Measurements from ENCODE around the gene CHCHD6.

CHCHD6 gene

GRCh38 chr3:126867863-126868200 lies 163.8 kb downstream of the CHCHD6 start:
- Histone ChIP-seq H3K23ac (ENCODE audit: low read depth, low read length, poor library complexity) (no peak overlapping the region), H3K18ac (ENCODE audit: low read length) (no peak overlapping the region), H3K4me3 (ENCODE audit: low read length in 2 of 2) (no peak overlapping the region), H2BK12ac (ENCODE audit: low read length) (no peak overlapping the region), H4K8ac (ENCODE audit: low read depth, low read length) (no peak overlapping the region), H3K36me3 (replicated peaks in 1 of 2; ENCODE audit: control insufficient read depth in 2 of 2, insufficient read depth in 2 of 2, low read length in 2 of 2) (peaks cover 0 to 2% of the 10 kb centered on the region in 2 donors), H4K91ac (ENCODE audit: low read depth, low read length, poor library complexity) (no peak overlapping the region), H3K4ac (ENCODE audit: low read length) (no peak overlapping the region), H2BK15ac (ENCODE audit: low read length) (no peak overlapping the region), H2BK5ac (ENCODE audit: low read length) (no peak overlapping the region), H3K14ac (ENCODE audit: low read length) (no peak overlapping the region), H3K9me3 (replicated peaks in 1 of 2; ENCODE audit: control insufficient read depth in 2 of 2, insufficient read depth in 1 of 2, low read depth in 1 of 2, low read length in 2 of 2) (peaks cover 0 to 4% of the 10 kb centered on the region in 2 donors), H2BK120ac (ENCODE audit: low read depth, low read length) (no peak overlapping the region), H3K4me2 (ENCODE audit: insufficient read depth, low read length, poor library complexity, severe bottlenecking) (no peak overlapping the region), H2AFZ (ENCODE audit: low read length) (no peak overlapping the region), H3K27ac (replicated peaks; ENCODE audit: low read length) (no peak overlapping the region), H3K79me1 (ENCODE audit: low read depth, low read length) (no peaks in the 10 kb centered on the region), H3K4me1 (ENCODE audit: control insufficient read depth in 2 of 2, insufficient read depth in 1 of 2, low read depth in 1 of 2, low read length in 2 of 2) (no peaks in the 10 kb centered on the region), H3K9ac (ENCODE audit: low read depth, low read length, poor library complexity) (no peak overlapping the region), H3K27me3 (ENCODE audit: control insufficient read depth in 3 of 3, insufficient read depth in 3 of 3, low read depth in 1 of 3, low read length in 3 of 3) (no peaks in the 10 kb centered on the region), H2AK5ac (ENCODE audit: low read depth, low read length) (no peak overlapping the region)
- no peak for DNase-seq (ENCODE audit: low spot score)
- no CpG with 5 or more reads among the region's 1 CpG for WGBS, 2 donors (ENCODE audit: extremely low coverage in 2 of 2, insufficient read length in 2 of 2, insufficient replicate concordance in 1 of 2)

- H3K4me1 ChIP-seq (ENCODE audit: control insufficient read depth in 2 of 2, insufficient read depth in 1 of 2, low read depth in 1 of 2, low read length in 2 of 2), result no peaks in the 10 kb centered on the region
- no peak overlapping the region for H4K8ac ChIP-seq (ENCODE audit: low read depth, low read length)
- H2AK5ac ChIP-seq (ENCODE audit: low read depth, low read length), result no peak overlapping the region
- no peak overlapping the region for H3K23ac ChIP-seq (ENCODE audit: low read depth, low read length, poor library complexity)
- H2AFZ ChIP-seq (ENCODE audit: low read length), result no peak overlapping the region
- no peak for DNase-seq (ENCODE audit: low spot score)
- H3K9ac ChIP-seq (ENCODE audit: low read depth, low read length, poor library complexity), result no peak overlapping the region
- H2BK12ac ChIP-seq (ENCODE audit: low read length), result no peak overlapping the region
- H4K91ac ChIP-seq (ENCODE audit: low read depth, low read length, poor library complexity), result no peak overlapping the region
- no peak overlapping the region for H3K4me2 ChIP-seq (ENCODE audit: insufficient read depth, low read length, poor library complexity, severe bottlenecking)
- H3K36me3 ChIP-seq (replicated peaks in 1 of 2; ENCODE audit: control insufficient read depth in 2 of 2, insufficient read depth in 2 of 2, low read length in 2 of 2), result no peaks in the 10 kb centered on the region
- H2BK120ac ChIP-seq (ENCODE audit: low read depth, low read length), result no peak overlapping the region
- H3K9me3 ChIP-seq (replicated peaks in 1 of 2; ENCODE audit: control insufficient read depth in 2 of 2, insufficient read depth in 1 of 2, low read depth in 1 of 2, low read length in 2 of 2), result no peaks in the 10 kb centered on the region
- H3K27me3 ChIP-seq (ENCODE audit: control insufficient read depth in 3 of 3, insufficient read depth in 3 of 3, low read depth in 1 of 3, low read length in 3 of 3), result no peaks in the 10 kb centered on the region
- no peak overlapping the region for H3K27ac ChIP-seq (replicated peaks; ENCODE audit: low read length)
- H2BK5ac ChIP-seq (ENCODE audit: low read length), result no peak overlapping the region
- no peak overlapping the region for H3K4ac ChIP-seq (ENCODE audit: low read length)
- no peak overlapping the region for H3K14ac ChIP-seq (ENCODE audit: low read length)
- no peak overlapping the region for H3K4me3 ChIP-seq (ENCODE audit: low read length in 2 of 2)
- WGBS, 2 donors (ENCODE audit: extremely low coverage in 2 of 2, insufficient read length in 2 of 2, insufficient replicate concordance in 1 of 2), result no CpG with 5 or more reads among the region's 9 CpGs
- H2BK15ac ChIP-seq (ENCODE audit: low read length), result no peak overlapping the region
- no peaks in the 10 kb centered on the region for H3K79me1 ChIP-seq (ENCODE audit: low read depth, low read length)
- no peak overlapping the region for H3K18ac ChIP-seq (ENCODE audit: low read length)
Measured at GRCh38 chr3:126870608-126871210, 166.7 kb downstream of the CHCHD6 start.

- Histone ChIP-seq H3K4me3 (ENCODE audit: low read length in 2 of 2) (no peak overlapping the region), H3K4me2 (ENCODE audit: insufficient read depth, low read length, poor library complexity, severe bottlenecking) (no peak overlapping the region), H3K36me3 (replicated peaks in 1 of 2; ENCODE audit: control insufficient read depth in 2 of 2, insufficient read depth in 2 of 2, low read length in 2 of 2) (no peaks in the 10 kb centered on the region), H3K27ac (replicated peaks; ENCODE audit: low read length) (no peak overlapping the region), H3K4ac (ENCODE audit: low read length) (no peak overlapping the region), H2AK5ac (ENCODE audit: low read depth, low read length) (no peak overlapping the region), H3K27me3 (ENCODE audit: control insufficient read depth in 3 of 3, insufficient read depth in 3 of 3, low read depth in 1 of 3, low read length in 3 of 3) (no peaks in the 10 kb centered on the region), H3K4me1 (ENCODE audit: control insufficient read depth in 2 of 2, insufficient read depth in 1 of 2, low read depth in 1 of 2, low read length in 2 of 2) (no peaks in the 10 kb centered on the region), H2BK120ac (ENCODE audit: low read depth, low read length) (no peak overlapping the region), H3K9me3 (replicated peaks in 1 of 2; ENCODE audit: control insufficient read depth in 2 of 2, insufficient read depth in 1 of 2, low read depth in 1 of 2, low read length in 2 of 2) (no peaks in the 10 kb centered on the region), H2BK15ac (ENCODE audit: low read length) (no peak overlapping the region), H3K9ac (ENCODE audit: low read depth, low read length, poor library complexity) (no peak overlapping the region), H2BK12ac (ENCODE audit: low read length) (no peak overlapping the region), H3K79me1 (ENCODE audit: low read depth, low read length) (no peaks in the 10 kb centered on the region), H4K8ac (ENCODE audit: low read depth, low read length) (no peak overlapping the region), H3K18ac (ENCODE audit: low read length) (no peak overlapping the region), H3K14ac (ENCODE audit: low read length) (no peak overlapping the region), H2AFZ (ENCODE audit: low read length) (no peak overlapping the region), H2BK5ac (ENCODE audit: low read length) (no peak overlapping the region), H3K23ac (ENCODE audit: low read depth, low read length, poor library complexity) (no peak overlapping the region), H4K91ac (ENCODE audit: low read depth, low read length, poor library complexity) (no peak overlapping the region)
- no CpG with 5 or more reads among the region's 10 CpGs for WGBS, 2 donors (ENCODE audit: extremely low coverage in 2 of 2, insufficient read length in 2 of 2, insufficient replicate concordance in 1 of 2)
- DNase-seq (ENCODE audit: low spot score), result no peak
Measured at GRCh38 chr3:126872701-126873342, 168.8 kb downstream of the CHCHD6 start.

- Histone ChIP-seq H2BK15ac (ENCODE audit: low read length) (no peak overlapping the region), H4K8ac (ENCODE audit: low read depth, low read length) (no peak overlapping the region), H2AFZ (ENCODE audit: low read length) (no peak overlapping the region), H2BK120ac (ENCODE audit: low read depth, low read length) (no peak overlapping the region), H3K4ac (ENCODE audit: low read length) (no peak overlapping the region), H3K27me3 (ENCODE audit: control insufficient read depth in 3 of 3, insufficient read depth in 3 of 3, low read depth in 1 of 3, low read length in 3 of 3) (no peaks in the 10 kb centered on the region), H3K9me3 (replicated peaks in 1 of 2; ENCODE audit: control insufficient read depth in 2 of 2, insufficient read depth in 1 of 2, low read depth in 1 of 2, low read length in 2 of 2) (no peaks in the 10 kb centered on the region), H2BK5ac (ENCODE audit: low read length) (no peak overlapping the region), H3K36me3 (replicated peaks in 1 of 2; ENCODE audit: control insufficient read depth in 2 of 2, insufficient read depth in 2 of 2, low read length in 2 of 2) (no peaks in the 10 kb centered on the region), H3K4me2 (ENCODE audit: insufficient read depth, low read length, poor library complexity, severe bottlenecking) (no peak overlapping the region), H4K91ac (ENCODE audit: low read depth, low read length, poor library complexity) (no peak overlapping the region), H3K4me1 (ENCODE audit: control insufficient read depth in 2 of 2, insufficient read depth in 1 of 2, low read depth in 1 of 2, low read length in 2 of 2) (no peaks in the 10 kb centered on the region), H3K79me1 (ENCODE audit: low read depth, low read length) (no peaks in the 10 kb centered on the region), H3K9ac (ENCODE audit: low read depth, low read length, poor library complexity) (no peak overlapping the region), H2BK12ac (ENCODE audit: low read length) (no peak overlapping the region), H2AK5ac (ENCODE audit: low read depth, low read length) (no peak overlapping the region), H3K23ac (ENCODE audit: low read depth, low read length, poor library complexity) (no peak overlapping the region), H3K18ac (ENCODE audit: low read length) (peak overlapping the region; percentile 15), H3K27ac (replicated peaks; ENCODE audit: low read length) (no peak overlapping the region), H3K14ac (ENCODE audit: low read length) (no peak overlapping the region), H3K4me3 (ENCODE audit: low read length in 2 of 2) (no peak overlapping the region)
- WGBS, 2 donors (ENCODE audit: extremely low coverage in 2 of 2, insufficient read length in 2 of 2, insufficient replicate concordance in 1 of 2), result no CpG with 5 or more reads among the region's 1 CpG
- DNase-seq (ENCODE audit: low spot score), result no peak
Measured at GRCh38 chr3:126873416-126873815, 169.4 kb downstream of the CHCHD6 start.
